Panc1 (cell line): ENCODE measurements around the gene TLR1.

Source experiments
- POLR2AphosphoS5 ChIP-seq: IDR thresholded peaks from 2 replicates; pipeline ENCODE4 v1.6.1; 2012; ENCODE audit warnings: mild to moderate bottlenecking, low read depth, low read length, moderate library complexity
- TF ChIP-seq, protein P1 (sequence below): fragments of 450-650 bp; IDR thresholded peaks from 2 replicates; pipeline ENCODE4 v1.5.1; 2017; ENCODE audit warnings: mild to moderate bottlenecking
- TF ChIP-seq, protein P2 (sequence below), 2 experiments: IDR thresholded peaks; 2 replicates each; pipeline ENCODE4 v1.6.1; 2011 to 2012; ENCODE audit warnings: low read depth in 2 of 2, control low read depth in 1 of 2, low read length in 1 of 2, mild to moderate bottlenecking in 1 of 2, moderate library complexity in 1 of 2; ENCODE audit not compliant: insufficient read depth in 1 of 2

DNA sequence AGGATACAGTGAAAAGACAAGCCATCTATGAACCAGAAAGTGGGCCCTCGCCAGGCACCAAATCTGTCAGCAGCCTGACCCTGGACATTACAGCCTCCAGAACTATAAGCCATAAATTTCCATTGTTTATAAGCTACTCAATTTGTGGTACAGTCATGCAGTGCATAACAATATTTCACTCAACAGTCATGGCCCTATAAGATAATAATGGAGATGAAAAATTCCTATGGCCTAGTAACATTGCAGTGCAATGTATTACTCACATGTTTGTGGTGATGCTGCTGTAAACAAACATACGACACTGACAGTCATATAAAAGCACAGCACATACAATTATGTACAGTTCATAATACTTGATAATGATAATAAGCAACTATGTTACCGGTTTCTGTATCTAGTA, 17.1 kb upstream of the TLR1 start:
- TF ChIP-seq, protein P1, sequence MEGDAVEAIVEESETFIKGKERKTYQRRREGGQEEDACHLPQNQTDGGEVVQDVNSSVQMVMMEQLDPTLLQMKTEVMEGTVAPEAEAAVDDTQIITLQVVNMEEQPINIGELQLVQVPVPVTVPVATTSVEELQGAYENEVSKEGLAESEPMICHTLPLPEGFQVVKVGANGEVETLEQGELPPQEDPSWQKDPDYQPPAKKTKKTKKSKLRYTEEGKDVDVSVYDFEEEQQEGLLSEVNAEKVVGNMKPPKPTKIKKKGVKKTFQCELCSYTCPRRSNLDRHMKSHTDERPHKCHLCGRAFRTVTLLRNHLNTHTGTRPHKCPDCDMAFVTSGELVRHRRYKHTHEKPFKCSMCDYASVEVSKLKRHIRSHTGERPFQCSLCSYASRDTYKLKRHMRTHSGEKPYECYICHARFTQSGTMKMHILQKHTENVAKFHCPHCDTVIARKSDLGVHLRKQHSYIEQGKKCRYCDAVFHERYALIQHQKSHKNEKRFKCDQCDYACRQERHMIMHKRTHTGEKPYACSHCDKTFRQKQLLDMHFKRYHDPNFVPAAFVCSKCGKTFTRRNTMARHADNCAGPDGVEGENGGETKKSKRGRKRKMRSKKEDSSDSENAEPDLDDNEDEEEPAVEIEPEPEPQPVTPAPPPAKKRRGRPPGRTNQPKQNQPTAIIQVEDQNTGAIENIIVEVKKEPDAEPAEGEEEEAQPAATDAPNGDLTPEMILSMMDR, result no peak
- no peak for TF ChIP-seq POLR2AphosphoS5
- TF ChIP-seq, protein P2, sequence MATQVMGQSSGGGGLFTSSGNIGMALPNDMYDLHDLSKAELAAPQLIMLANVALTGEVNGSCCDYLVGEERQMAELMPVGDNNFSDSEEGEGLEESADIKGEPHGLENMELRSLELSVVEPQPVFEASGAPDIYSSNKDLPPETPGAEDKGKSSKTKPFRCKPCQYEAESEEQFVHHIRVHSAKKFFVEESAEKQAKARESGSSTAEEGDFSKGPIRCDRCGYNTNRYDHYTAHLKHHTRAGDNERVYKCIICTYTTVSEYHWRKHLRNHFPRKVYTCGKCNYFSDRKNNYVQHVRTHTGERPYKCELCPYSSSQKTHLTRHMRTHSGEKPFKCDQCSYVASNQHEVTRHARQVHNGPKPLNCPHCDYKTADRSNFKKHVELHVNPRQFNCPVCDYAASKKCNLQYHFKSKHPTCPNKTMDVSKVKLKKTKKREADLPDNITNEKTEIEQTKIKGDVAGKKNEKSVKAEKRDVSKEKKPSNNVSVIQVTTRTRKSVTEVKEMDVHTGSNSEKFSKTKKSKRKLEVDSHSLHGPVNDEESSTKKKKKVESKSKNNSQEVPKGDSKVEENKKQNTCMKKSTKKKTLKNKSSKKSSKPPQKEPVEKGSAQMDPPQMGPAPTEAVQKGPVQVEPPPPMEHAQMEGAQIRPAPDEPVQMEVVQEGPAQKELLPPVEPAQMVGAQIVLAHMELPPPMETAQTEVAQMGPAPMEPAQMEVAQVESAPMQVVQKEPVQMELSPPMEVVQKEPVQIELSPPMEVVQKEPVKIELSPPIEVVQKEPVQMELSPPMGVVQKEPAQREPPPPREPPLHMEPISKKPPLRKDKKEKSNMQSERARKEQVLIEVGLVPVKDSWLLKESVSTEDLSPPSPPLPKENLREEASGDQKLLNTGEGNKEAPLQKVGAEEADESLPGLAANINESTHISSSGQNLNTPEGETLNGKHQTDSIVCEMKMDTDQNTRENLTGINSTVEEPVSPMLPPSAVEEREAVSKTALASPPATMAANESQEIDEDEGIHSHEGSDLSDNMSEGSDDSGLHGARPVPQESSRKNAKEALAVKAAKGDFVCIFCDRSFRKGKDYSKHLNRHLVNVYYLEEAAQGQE (IDR thresholded peaks at IDR 0.05; ENCODE audit: insufficient read depth in 1 of 2, low read depth in 2 of 2, low read length in 1 of 2), result no peak
